ENCODE measurements around the gene SV2B.

Gene SV2B

GRCh38 chr15:91311986-91312385 is 211.9 kb downstream of the SV2B start:
- no peak for TF ChIP-seq CTCF (IDR thresholded peaks at IDR 0.05; ENCODE audit: insufficient read depth, missing control alignments)
- DNase-seq (ENCODE audit: insufficient read length, low spot score) (no peak), FAIRE-seq (no peak)

- no peak for FAIRE-seq
- DNase-seq (ENCODE audit: insufficient read length, low spot score): no peak
- no peak for TF ChIP-seq CTCF (IDR thresholded peaks at IDR 0.05; ENCODE audit: insufficient read depth, missing control alignments)
These were observed 216.1 kb downstream of the SV2B start for GRCh38 chr15:91316126-91316525.

GRCh38 chr15:91318516-91318915 is 218.5 kb downstream of the SV2B start:
- DNase-seq (ENCODE audit: insufficient read length, low spot score) (no peak), FAIRE-seq (no peak)
- TF ChIP-seq CTCF (IDR thresholded peaks at IDR 0.05; ENCODE audit: insufficient read depth, missing control alignments): no peak

- DNase-seq (ENCODE audit: insufficient read length, low spot score) (no peak), FAIRE-seq (no peak)
- TF ChIP-seq CTCF (IDR thresholded peaks at IDR 0.05; ENCODE audit: insufficient read depth, missing control alignments): no peak
These were observed 218.9 kb downstream of the SV2B start for GRCh38 chr15:91318931-91319330.

- FAIRE-seq (no peak), DNase-seq (ENCODE audit: insufficient read length, low spot score) (no peak)
- no peak for TF ChIP-seq CTCF (IDR thresholded peaks at IDR 0.05; ENCODE audit: insufficient read depth, missing control alignments)
These were observed 219.5 kb downstream of the SV2B start for GRCh38 chr15:91319371-91320059.

GRCh38 chr15:91320101-91320500 is 220.0 kb downstream of the SV2B start:
- FAIRE-seq: no peak
- no peak for TF ChIP-seq CTCF (IDR thresholded peaks at IDR 0.05; ENCODE audit: insufficient read depth, missing control alignments)
- DNase-seq (ENCODE audit: insufficient read length, low spot score): no peak

- DNase-seq (ENCODE audit: insufficient read length, low spot score) (no peak), FAIRE-seq (no peak)
- TF ChIP-seq CTCF (IDR thresholded peaks at IDR 0.05; ENCODE audit: insufficient read depth, missing control alignments): no peak
These were observed 229.9 kb downstream of the SV2B start for GRCh38 chr15:91329914-91330313.
